HepG2 (cell line): ENCODE data around the gene DPY19L3. TPM values are rescaled to one million over a fixed set of nuclear protein-coding genes. Genes with fewer than 3 reads are reported as not detected.
"Not testable (repeated sequence)": the region's sequence is repeated elsewhere in the genome, so short reads cannot be mapped to it uniquely, and the experiment has no call there.

ENCODE experiments used
- ATAC-seq: fragments of 200-7000 bp; cut with Tn5 transposase; 3 replicates; pipeline ENCODE4 v1.9.1; 2020; ENCODE audit warnings: mild to moderate bottlenecking, moderate library complexity
- BruUV-seq: library from RNA; stranded (reverse); fragments of 400-500 nt; replicated peaks from 2 replicates; lab custom pipeline; 2021; lab: Mats Ljungman, UMichigan
- CTCF ChIA-PET: fragments of 300-600 bp; formaldehyde crosslinking; extraction: SDS; loops from one replicate; lab custom pipeline; 2021; ENCODE audit warnings: low total read pairs, inconsistent platforms, low intra/inter-chr PET ratio; lab: Yijun Ruan, JAX
- POLR2A ChIA-PET: fragments of 350-600 bp; sonication (Branson Sonifier 250); formaldehyde crosslinking; loops from one replicate; lab custom pipeline; 2020; ENCODE audit warnings: antibody characterized with exemption, inconsistent platforms; lab: Yijun Ruan, JAX
- DNase-seq: peaks from one replicate; pipeline ENCODE4 v3.0.0-alpha.2; 2015; ENCODE audit warnings: low spot score
- FAIRE-seq: peaks from 3 replicates; lab custom pipeline; 2011; peaks lifted over from hg19 to GRCh38; lab: Jason Lieb, UNC
- H2AFZ ChIP-seq: one replicate; pipeline ENCODE4 v1.6.1; 2011; ENCODE audit warnings: low read length, inconsistent platforms
- H3K27ac ChIP-seq: fragments of 300-600 bp; 3 replicates; pipeline ENCODE4 v1.8.0; 2011; ENCODE audit warnings: mixed run types, mild to moderate bottlenecking, mixed read lengths, low read length, inconsistent platforms; ENCODE audit not compliant: insufficient read depth; ENCODE audit errors: extremely low read length
- H3K27me3 ChIP-seq, 2 experiments: fragments of 200-600 bp in 1 of 2; 2 replicates in 1 of 2; 3 replicates in 1 of 2; pipeline versions ENCODE4 v1.6.0 to v1.8.0; 2011; ENCODE audit warnings: low read length in 2 of 2, mild to moderate bottlenecking in 2 of 2, moderate library complexity in 2 of 2, inconsistent platforms in 1 of 2; ENCODE audit not compliant: insufficient read depth in 2 of 2, control insufficient read depth in 1 of 2
- H3K36me3 ChIP-seq, 2 experiments: fragments of 200-600 bp in 1 of 2; replicated peaks in 1 of 2; 2 replicates in 1 of 2; 3 replicates in 1 of 2; pipeline versions ENCODE4 v1.5.1 to v1.8.0; 2011; ENCODE audit warnings: low read length in 2 of 2, inconsistent platforms in 1 of 2; ENCODE audit not compliant: insufficient read depth in 2 of 2, control insufficient read depth in 1 of 2
- H3K4me1 ChIP-seq: 2 replicates; pipeline ENCODE4 v1.5.1; 2012; ENCODE audit warnings: low read length, inconsistent platforms; ENCODE audit not compliant: insufficient read depth
- H3K4me2 ChIP-seq: 2 replicates; pipeline ENCODE4 v1.6.0; 2011; ENCODE audit warnings: low read depth, low read length, inconsistent platforms
- H3K4me3 ChIP-seq, 3 experiments: fragments of 200-600 bp in 1 of 3; sonication (generic), shearing (Covaris generic) in 1 of 3; replicated peaks in 1 of 3; 2 replicates each; pipeline ENCODE4 v1.5.1; 2011 to 2016; ENCODE audit warnings: low read length in 3 of 3, inconsistent platforms in 2 of 3, low read depth in 2 of 3, mild to moderate bottlenecking in 2 of 3, control low read depth in 1 of 3, mixed read lengths in 1 of 3; ENCODE audit not compliant: insufficient read depth in 1 of 3
- H3K79me2 ChIP-seq: one replicate; pipeline ENCODE4 v1.6.1; 2011; ENCODE audit warnings: low read length, inconsistent platforms; ENCODE audit not compliant: insufficient read depth
- H3K9ac ChIP-seq: 2 replicates; pipeline ENCODE4 v1.6.0; 2011; ENCODE audit warnings: mild to moderate bottlenecking, low read depth, low read length, inconsistent platforms; ENCODE audit not compliant: insufficient read depth
- H3K9me3 ChIP-seq: 2 replicates; pipeline ENCODE4 v1.5.1; 2012; ENCODE audit warnings: mild to moderate bottlenecking, low read length
- H4K20me1 ChIP-seq: 2 replicates; pipeline ENCODE4 v1.6.0; 2011; ENCODE audit warnings: inconsistent platforms, mild to moderate bottlenecking, low read length, moderate library complexity; ENCODE audit not compliant: insufficient read depth
- ARID3A ChIP-seq: IDR thresholded peaks from 2 replicates; pipeline ENCODE4 v1.6.1; 2012; ENCODE audit warnings: low read depth, low read length, improper control_type of control experiment
- CHD2 ChIP-seq: IDR thresholded peaks from 2 replicates; pipeline ENCODE4 v1.6.1; 2011; ENCODE audit warnings: low read depth, low read length, improper control_type of control experiment
- HNRNPK ChIP-seq: fragments of 200-400 bp; formaldehyde crosslinking; IDR thresholded peaks from 2 replicates; pipeline ENCODE4 v1.6.1; 2018; ENCODE audit warnings: low read length, low read depth, moderate library complexity, mild to moderate bottlenecking; ENCODE audit not compliant: poor library complexity, severe bottlenecking
- KMT2B ChIP-seq: IDR thresholded peaks from 2 replicates; pipeline ENCODE4 v1.6.1; 2016; ENCODE audit warnings: missing genetic modification reagents, missing compliant biosample characterization
- SIN3A ChIP-seq: IDR thresholded peaks from 2 replicates; pipeline ENCODE4 v1.6.1; 2011; ENCODE audit warnings: low read depth, mild to moderate bottlenecking, control low read depth, low read length, borderline replicate concordance
- SIX4 ChIP-seq: sonication (generic); formaldehyde crosslinking; IDR thresholded peaks from 2 replicates; pipeline ENCODE4 v1.4.0; 2020; ENCODE audit warnings: missing genetic modification reagents
- XRCC5 ChIP-seq: fragments of 200-400 bp; formaldehyde crosslinking; optimal IDR thresholded peaks from 2 replicates; pipeline ENCODE3; 2017; ENCODE audit warnings: mild to moderate bottlenecking, low read length
- ZNF292 ChIP-seq: sonication (generic); formaldehyde crosslinking; IDR thresholded peaks from 2 replicates; pipeline ENCODE4 v1.8.1; 2022; ENCODE audit warnings: mild to moderate bottlenecking, low read depth, missing genetic modification reagents, borderline replicate concordance
- WGBS: methylation state at CpG from one replicate; pipeline ENCODE4 v1.1.6; 2017; ENCODE audit warnings: low lambda C conversion rate; 5-methylcytosine and 5-hydroxymethylcytosine counted together
- in situ Hi-C: cut with HindIII; loops from 2 replicates; pipeline ENCODE4 v1.10.0; 2017; ENCODE audit warnings: low pct_unique_long_range_greater_than_20kb; ENCODE audit not compliant: extremely low pct_ligation_motif_present
- intact Hi-C: fragments of 100-400 bp; cut with micrococcal nuclease; formaldehyde crosslinking; loops from one replicate; pipeline ENCODE4 v1.10.0; 2022; ENCODE audit not compliant: unreplicated experiment
- polyA plus RNA-seq, 8 experiments: library from polyadenylated mRNA; depleted of rRNA in 3 of 8; stranded (reverse) in 7 of 8; unstranded in 1 of 8; fragments of >200 nt; fragmentation: Illumina TruSeq in 4 of 8; extraction: Trizol in 4 of 8; gene quantifications; 2 replicates each; pipeline versions ENCODE4 v1.2.1 to v1.2.3, GENCODE V29; 2011 to 2016; ENCODE audit warnings: low read depth in 4 of 8, missing spikeins in 1 of 8, mixed read lengths in 1 of 8; ENCODE audit not compliant: insufficient read depth in 1 of 8
- total RNA-seq, 5 experiments: library from RNA; depleted of rRNA; stranded (reverse); fragments of >200 nt; fragmentation: Illumina TruSeq; extraction: Trizol; gene quantifications; 2 replicates each; pipeline ENCODE4 v1.2.3, GENCODE V29; 2016; ENCODE audit warnings: low read depth in 1 of 5

The DPY19L3 gene
- total and polyA plus RNA-seq, 2 of the 13 experiments (the other 11 are each of a cell fraction or from before 2014, with no cell fraction given), result 21.6 to 25.2 TPM

DNA sequence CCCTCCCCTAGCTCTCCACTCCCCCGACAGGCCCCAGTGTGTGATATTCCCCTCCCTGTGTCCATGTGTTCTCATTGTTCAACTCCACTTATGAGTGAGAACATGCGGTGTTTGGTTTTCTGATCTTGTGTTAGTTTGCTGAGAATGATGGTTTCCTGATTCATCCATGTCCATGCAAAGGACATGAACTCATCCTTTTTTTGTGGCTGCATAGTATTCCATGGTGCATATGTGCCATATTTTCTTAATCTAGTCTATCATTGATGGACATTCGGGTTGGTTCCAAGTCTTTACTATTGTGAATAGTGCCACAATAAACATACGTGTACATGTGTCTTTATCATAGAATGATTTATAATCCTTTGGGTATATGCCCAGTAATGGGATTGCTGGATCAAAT is 106.9 kb downstream of the DPY19L3 start:
- H3K4me2 ChIP-seq, H3K27ac ChIP-seq, H3K36me3 ChIP-seq, POLR2A ChIA-PET, H3K4me1 ChIP-seq, in situ Hi-C loops, BruUV-seq, intact Hi-C loops, H2AFZ ChIP-seq, H3K27me3 ChIP-seq, DNase-seq, H3K9me3 ChIP-seq, ATAC-seq, CTCF ChIA-PET, H4K20me1 ChIP-seq, H3K4me3 ChIP-seq, H3K9ac ChIP-seq, FAIRE-seq, H3K79me2 ChIP-seq: not testable (repeated sequence)
- 29% methylated on average over 4 of the region's 4 CpGs for WGBS

GRCh38 chr19:32519023-32519422 is 113.5 kb downstream of the DPY19L3 start:
- peaks cover 0 to 3% of the 10 kb centered on the region in 2 experiments; a peak in 1 of 5 replicates for H3K27me3 ChIP-seq
- no peak overlapping the region for H3K27ac ChIP-seq
- no peak for FAIRE-seq
- intact Hi-C loops, result no loop called here
- POLR2A ChIA-PET, result no interaction called here
- H3K4me2 ChIP-seq, result no peak overlapping the region
- BruUV-seq, result no TSS peak
- no peaks in the 10 kb centered on the region for H4K20me1 ChIP-seq
- CTCF ChIA-PET, result no interaction called here
- TF ChIP-seq XRCC5, result no peak
- TF ChIP-seq ZNF292, result no peak
- no peak for TF ChIP-seq SIN3A
- TF ChIP-seq KMT2B (CRISPR knock-in tag), result no peak
- no peak for TF ChIP-seq CHD2
- TF ChIP-seq ARID3A, result no peak
- TF ChIP-seq SIX4 (CRISPR knock-in tag), result no peak
- no peak for TF ChIP-seq HNRNPK
- no peaks in the 10 kb centered on the region for H3K79me2 ChIP-seq
- H3K4me1 ChIP-seq, result no peaks in the 10 kb centered on the region
- WGBS, result 0% methylated on average over 1 of the region's 1 CpG
- no peak overlapping the region for H3K9ac ChIP-seq
- no peak for ATAC-seq
- no peak overlapping the region for H3K4me3 ChIP-seq
- in situ Hi-C loops, result no loop called here
- H2AFZ ChIP-seq, result no peak overlapping the region
- no peaks in the 10 kb centered on the region for H3K36me3 ChIP-seq
- DNase-seq, result no peak
- no peaks in the 10 kb centered on the region for H3K9me3 ChIP-seq
